HG02970 (cell line): ENCODE data around the gene ITGB1BP1.
"Not testable (repeated sequence)": the region's sequence is repeated elsewhere in the genome, so short reads cannot be mapped to it uniquely, and the experiment has no call there.

Experiments
- ATAC-seq: cut with Tn5 transposase; IDR thresholded peaks from one replicate; pipeline ENCODE4 v1.9.1; 2021; ENCODE audit warnings: mild to moderate bottlenecking, moderate library complexity, moderate number of reproducible peaks; ENCODE audit not compliant: unreplicated experiment, low FRiP score

ITGB1BP1 gene

DNA sequence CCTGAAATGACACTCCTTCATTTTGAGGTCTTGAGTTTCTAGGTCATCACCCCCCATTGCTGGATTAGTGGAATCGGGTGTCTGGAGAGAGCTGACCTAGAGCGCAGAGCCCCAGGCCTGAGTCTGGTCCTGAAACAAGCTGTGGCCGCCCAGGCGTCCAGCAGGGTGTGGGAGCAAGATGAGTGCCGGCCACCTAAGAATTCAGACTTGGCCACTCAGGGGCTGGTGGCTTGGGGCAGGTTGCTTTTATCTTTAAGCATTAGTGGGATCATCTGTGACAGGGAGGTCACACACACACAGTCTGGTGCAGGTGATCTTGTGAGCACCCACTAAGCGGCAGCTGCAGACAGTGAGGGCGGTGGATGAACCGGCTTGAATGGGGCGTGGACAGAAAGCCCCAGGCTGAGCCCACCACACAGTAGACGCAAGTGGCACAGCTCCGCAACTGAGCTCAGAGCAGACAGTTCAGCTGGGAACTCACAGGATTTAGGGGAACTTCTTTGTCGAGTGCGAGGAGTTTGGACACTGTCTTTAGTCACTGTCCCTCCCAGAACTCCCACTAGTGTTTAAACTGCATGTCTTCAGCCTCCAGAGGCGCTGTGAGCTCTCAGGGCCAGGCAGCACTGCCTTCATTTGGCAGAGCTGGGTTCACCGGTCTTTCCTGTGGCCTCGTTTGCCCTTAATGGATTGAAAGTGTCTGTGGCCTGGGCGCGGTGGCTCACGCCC lies 21.5 kb downstream of the ITGB1BP1 start:
- ATAC-seq = no peak

DNA sequence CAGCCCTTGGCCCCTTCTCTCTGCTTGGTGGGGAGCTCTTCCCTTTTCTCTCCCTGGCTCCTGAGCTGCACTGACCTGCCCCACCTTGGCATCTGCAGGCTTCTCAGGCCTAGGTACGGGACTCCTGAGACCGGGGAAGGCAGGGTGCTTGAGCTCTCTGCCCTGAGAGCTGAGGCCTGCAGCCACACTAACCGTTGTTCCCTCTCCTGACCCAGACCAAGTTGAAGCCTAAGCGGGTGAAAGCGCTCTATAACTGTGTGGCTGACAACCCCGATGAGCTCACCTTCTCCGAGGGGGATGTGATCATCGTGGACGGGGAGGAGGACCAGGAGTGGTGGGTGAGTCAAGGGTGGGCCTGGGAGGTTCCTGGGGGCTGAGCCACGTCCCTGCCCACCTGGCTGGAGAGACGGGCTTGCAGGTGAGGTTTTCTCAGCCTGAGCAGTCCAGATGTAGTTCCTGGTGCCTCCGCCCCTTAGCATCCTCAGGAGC lies 22.2 kb downstream of the ITGB1BP1 start:
- ATAC-seq = no peak

GRCh38 chr2:9400268-9401058 lies 22.9 kb downstream of the ITGB1BP1 start:
- no peak for ATAC-seq

GRCh38 chr2:9398881-9399780 lies 24.2 kb downstream of the ITGB1BP1 start:
- ATAC-seq = no peak

GRCh38 chr2:9398251-9398650 lies 25.1 kb downstream of the ITGB1BP1 start:
- ATAC-seq = not testable (repeated sequence)

DNA sequence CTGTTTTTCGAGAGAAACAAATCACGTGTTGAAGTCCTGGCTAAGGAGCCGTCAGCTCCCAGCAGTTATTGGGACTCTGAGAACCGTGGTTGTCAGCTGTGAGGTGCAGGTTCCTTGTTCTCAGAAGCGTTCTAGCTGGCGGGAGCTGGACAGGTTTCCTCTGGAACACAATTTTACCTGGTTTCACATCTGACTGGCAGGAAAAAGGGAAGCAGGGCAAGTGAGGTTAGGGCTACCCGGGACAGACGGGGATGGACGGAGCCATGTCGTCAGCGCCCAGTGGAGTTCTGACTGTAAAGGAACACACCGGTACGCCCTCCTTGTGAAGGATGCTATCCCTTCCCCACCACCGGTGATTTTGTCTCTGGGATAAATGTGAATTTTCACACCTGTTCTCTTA lies 26.1 kb downstream of the ITGB1BP1 start:
- no peak for ATAC-seq

- ATAC-seq = no peak
Measured at GRCh38 chr2:9394816-9395215, 28.5 kb downstream of the ITGB1BP1 start.

DNA sequence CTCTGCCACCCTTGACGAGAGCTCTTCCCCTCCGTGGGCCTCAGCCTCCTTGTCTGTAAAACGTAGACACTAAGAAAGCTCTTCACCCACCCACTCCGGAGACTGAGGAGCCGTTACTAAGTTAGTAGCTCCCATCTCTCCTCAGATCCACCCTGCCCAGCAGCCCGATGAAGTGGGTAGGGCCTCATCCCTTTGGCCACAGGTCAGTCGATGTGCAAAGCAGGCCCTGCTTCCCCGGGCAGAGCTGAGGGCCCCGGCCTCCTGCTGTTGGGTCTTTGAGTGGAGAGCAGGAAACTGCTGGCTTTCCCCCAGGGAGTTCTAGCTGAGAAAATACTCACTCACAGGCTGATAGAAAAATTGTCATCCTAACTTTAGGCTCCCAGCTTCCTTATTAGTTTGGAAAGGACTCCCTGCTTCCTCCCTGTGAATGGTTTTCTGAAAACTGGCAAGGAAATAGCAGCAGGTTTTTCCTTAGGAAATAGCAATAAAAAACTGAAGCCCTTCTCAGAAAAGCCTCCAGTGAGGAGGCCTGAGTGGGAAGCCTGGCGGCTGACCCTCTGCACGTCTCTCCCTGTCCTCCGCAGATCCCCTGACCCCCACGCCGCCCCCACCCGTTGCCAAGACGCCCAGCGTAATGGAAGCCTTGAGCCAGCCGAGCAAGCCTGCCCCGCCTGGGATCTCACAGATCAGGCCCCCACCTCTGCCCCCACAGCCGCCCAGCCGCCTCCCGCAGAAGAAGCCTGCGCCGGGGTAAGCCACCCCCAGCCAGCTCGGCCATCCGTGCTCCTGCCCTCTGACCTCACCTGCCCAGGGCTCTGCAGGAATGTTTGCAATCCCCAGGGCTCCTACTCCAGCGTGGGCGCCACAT lies 30.2 kb downstream of the ITGB1BP1 start:
- no peak for ATAC-seq

DNA sequence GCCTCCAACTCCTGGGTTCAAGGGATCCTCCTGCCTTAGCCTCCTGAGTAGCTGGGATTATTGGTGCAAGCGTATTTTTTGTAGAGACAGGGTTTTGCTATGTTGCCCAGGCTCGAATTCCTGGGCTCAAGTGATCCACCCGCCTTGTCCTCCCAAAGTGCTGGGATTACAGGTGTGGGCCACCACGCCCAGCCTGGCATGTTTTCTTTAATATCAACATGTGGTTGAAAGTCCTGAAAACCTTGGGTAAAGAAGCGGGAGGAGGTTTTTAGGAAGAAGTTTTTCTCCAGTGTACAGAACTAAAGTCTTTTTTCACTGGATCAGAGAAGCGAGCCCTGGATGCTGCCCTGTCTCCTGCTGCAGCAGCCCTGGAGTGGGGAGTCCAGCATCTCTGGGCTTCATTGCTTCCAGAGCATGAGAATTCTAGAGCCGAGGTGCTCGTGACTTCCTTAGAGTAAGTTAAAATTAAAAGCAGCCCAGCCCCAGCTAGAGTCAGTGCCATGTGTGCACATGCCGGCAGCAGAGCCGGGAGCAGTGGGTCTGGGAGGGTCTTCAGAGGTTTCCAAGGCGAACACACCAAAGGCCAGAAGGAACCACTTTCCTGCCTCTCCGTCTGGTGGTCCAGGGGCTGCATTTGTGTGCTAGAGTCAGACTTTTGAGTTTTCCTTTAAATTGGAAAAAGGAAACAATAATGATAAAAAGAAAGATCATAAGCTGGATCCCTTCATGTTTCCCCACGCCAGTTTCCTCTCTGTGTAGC lies 31.2 kb downstream of the ITGB1BP1 start:
- ATAC-seq = no peak

- ATAC-seq = no peak
Measured at GRCh38 chr2:9390991-9391390, 32.3 kb downstream of the ITGB1BP1 start.

- no peak for ATAC-seq
Measured at GRCh38 chr2:9390151-9390850, 33.0 kb downstream of the ITGB1BP1 start.

GRCh38 chr2:9388950-9389911 lies 34.1 kb downstream of the ITGB1BP1 start:
- ATAC-seq = no peak

- ATAC-seq = no peak
Measured at GRCh38 chr2:9388199-9388681, 35.1 kb downstream of the ITGB1BP1 start.

- ATAC-seq = no peak
Measured at GRCh38 chr2:9385841-9386240, 37.5 kb downstream of the ITGB1BP1 start.

DNA sequence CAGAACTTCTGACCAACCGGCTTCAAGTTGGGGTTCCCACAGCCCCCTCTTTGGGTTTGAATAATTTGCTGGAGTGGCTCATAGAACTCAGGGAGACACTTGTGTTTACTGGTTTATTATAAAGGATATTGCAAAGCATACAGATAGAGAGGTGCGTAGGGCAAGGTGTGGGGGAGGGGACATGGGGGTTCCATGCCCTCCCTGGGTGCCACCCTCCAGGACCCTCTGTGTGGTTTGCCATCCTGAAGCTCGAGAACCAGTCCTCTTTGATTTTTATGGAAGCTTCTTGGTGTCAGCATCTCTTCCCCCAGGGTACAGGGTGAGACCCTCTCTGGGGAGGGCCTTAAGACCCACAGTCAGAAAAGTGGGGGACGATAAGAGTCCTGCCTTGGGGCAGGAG lies 38.8 kb downstream of the ITGB1BP1 start:
- no peak for ATAC-seq

GRCh38 chr2:9382604-9383235 lies 40.6 kb downstream of the ITGB1BP1 start:
- ATAC-seq = no peak
